GM04504 (cell line): ENCODE results near the gene COL1A2.

Experiments
- DNase-seq: peaks from one replicate; pipeline ENCODE4 v3.0.0-alpha.2; 2012; ENCODE audit warnings: low read depth

COL1A2 gene

GRCh38 chr7:94394437-94395140 lies at the start of gene COL1A2:
Gene COL1A2 (plus strand): TSS chr7:94394895. CDS start chr7:94395032, 137 bp downstream.
- peak; percentile 99 for DNase-seq

DNA sequence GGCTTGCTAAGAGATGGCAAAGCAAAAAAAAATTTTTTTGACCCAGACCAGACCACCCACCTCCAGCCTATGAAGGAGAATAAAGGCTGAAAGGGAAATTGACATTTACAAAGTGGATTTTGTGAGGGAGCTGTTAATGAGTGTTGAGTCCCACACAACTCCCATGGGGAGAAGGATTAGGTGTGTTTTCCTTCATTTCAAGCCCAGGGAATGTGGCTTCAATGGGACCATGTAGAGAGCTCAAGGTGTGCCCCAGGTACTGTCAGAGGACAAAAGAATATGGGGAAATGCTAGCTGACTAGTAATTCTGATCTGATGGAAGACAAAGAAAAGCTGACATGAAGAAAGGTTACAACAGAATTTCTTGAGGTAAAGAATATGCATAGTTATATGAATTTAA lies 48.8 kb upstream of the COL1A2 start:
- DNase-seq = no peak

DNA sequence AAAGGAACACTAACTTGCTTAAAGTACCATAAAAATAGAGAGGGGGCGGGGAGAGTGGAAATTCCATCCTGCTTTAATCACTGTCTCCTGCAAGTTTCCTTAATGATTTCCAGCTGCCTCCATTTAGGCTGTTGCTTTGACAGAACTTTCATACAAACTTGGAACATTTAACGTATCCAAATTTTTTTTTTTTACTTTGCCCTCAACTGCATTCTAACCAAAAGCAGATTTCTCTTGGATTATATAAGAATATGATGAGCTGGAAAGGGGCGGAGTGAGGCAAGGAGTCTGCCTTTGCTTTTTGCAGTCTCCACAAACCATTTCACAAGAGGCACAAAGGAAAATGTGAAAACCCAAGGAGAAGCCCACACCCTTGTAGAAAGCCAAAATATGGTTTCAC lies 46.6 kb upstream of the COL1A2 start:
- DNase-seq = peak; percentile 94

DNA sequence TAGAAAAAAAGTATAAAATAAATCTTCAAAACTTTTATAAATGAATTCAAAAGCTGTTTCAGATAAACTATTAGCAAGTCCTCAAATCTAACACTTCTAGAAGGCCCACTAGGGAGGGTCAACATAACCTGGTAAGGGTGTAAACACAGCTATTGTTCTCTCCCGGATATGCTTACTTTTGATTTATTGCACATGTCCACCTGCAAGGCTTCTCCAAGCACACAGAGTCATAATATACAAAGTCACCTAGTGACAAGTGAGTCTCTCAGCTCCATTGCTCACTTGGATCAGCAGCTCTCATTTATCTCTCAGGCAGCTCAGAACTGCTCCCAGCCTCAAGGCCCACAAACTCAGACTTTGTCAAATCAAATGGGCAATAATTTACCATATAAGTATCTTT lies 44.0 kb upstream of the COL1A2 start:
- DNase-seq = no peak

- no peak for DNase-seq
These were observed 43.0 kb upstream of the COL1A2 start for GRCh38 chr7:94351703-94352102.

DNA sequence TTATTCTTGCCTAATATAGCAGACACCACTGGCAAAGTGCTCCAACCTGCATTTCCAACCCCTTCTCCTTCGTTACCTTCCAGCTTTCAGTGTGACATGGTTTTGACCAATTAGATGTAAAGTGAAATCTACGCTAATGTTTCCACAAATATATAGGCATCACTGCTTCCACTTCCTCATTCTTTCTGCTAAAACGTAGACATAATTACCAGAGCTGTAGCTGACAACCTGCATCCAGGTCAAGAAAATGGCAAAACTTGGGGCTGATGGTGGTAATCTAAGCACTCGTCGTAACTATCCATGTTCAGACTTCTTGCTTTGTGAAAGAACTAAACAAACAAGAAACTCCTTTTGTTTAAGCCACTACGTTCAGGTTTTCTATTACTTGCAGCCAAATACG lies 41.8 kb upstream of the COL1A2 start:
- no peak for DNase-seq

DNA sequence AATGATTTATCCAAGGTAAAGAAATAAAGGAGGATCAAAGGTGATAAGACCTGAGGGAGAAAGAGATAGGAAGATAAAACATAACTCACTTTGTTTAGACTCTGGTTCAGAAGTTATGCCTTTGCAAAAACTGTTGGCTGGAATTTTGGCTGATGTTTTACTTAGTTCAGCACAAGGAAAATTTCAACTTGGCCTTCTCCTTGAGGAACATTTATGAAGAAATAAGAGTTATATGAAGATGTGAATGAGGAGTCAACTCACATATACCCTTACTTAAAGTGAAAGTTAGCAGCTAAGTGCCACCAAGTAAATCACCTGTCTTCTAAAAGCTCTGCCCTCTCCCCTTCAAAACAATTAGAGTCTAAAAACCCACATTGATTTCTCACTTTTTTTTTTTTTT lies 39.7 kb upstream of the COL1A2 start:
- no peak for DNase-seq

DNA sequence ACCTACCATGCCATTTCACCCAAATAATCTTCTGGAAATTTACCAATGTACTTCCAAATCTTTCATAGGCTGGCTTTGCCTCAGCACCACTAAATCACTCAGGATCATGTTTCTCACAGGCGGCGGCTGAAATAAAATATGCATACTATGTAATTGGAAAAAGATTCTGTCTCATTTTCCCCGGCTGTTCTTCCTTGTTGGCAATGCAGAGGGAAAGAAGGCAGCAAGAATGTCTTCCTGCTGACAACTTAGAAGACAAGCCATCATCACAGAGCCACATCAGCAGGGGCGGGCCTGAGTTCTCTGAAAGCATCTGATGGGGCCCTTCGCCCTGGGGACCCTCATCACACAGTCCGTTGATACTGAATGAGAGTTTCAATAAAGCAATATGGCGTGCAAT lies 39.2 kb upstream of the COL1A2 start:
- peak; percentile 51 for DNase-seq

DNA sequence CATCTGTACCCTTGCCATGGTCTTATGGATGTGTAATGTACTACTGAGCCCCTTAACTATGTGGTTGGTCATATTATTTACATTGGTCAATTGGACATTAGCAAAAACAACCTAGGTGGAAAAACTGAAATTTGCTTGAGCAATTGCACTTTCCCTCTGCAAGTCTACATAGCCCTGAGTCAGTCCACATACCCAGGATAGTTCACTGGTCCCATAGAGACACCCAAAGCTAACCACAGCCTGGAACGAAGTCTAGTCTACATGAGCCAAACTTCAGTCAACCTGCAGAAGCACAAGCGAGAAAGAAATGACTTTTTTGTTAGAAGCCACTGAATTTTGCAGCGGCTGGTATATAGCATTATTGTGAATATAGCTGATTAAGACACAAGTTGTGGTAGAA lies 37.6 kb upstream of the COL1A2 start:
- no peak for DNase-seq

DNA sequence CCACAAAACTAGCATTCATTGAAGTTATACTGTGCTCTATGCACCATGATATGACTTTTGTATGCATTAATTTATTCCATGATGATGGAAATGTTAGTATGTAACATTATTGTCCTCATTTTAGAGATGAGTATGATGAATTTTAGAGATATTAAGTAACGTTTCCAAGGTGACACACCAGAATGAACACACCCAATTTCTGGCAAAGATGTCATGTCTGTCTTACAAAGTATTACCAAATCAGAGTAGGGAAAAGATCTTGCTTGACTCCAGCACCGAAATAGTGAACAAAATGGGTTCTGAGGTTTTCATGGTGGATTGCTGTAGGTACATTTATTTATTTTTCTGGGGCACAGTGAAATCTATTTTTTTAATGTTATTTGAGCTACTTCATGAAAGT lies 33.8 kb upstream of the COL1A2 start:
- no peak for DNase-seq

GRCh38 chr7:94362276-94362675 lies 32.4 kb upstream of the COL1A2 start:
- DNase-seq = no peak

GRCh38 chr7:94364816-94365215 lies 29.9 kb upstream of the COL1A2 start:
- no peak for DNase-seq

GRCh38 chr7:94366163-94366562 lies 28.5 kb upstream of the COL1A2 start:
- DNase-seq = no peak

DNA sequence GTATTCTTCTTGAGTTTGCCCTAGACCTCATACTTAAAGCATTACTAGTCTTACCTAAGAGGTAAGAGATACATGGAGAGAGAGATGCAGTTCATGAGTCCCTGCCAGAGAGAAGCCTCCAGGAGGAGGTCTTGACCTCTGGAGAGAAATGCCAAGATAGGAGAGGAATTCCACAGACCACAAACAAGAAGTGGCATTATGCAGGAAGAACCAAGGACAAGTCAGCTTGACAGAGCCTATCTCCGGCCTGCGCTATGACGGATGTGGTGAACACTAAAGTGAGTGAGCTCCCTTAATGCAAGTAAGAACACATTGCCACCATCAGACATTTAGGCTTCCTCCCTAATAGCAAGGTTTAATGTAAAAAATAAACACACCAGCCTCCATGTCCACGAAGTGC lies 27.9 kb upstream of the COL1A2 start:
- DNase-seq = no peak

- peak; percentile 30 for DNase-seq
These were observed 26.7 kb upstream of the COL1A2 start for GRCh38 chr7:94367949-94368348.

- peak; percentile 79 for DNase-seq
These were observed 26.3 kb upstream of the COL1A2 start for GRCh38 chr7:94368371-94368791.

DNA sequence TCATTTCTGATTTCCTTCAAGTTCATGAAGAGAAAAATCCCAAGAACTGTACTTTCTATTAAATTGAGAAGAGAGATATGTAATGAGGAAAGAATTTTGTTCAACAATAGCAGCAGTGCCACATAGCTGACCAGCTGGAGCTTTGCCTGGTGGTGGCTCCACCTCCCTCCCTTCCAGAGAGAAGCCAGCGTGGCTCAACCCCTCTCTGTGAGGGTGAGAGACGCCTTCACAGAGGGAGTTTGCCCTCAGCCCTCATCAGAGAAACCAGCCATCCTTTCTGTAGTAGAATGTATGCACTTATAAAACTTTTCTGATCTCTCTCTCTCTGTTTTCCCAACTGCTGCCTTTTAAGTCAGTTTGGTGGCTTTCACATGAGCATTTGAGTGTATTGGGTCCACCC lies 20.5 kb upstream of the COL1A2 start:
- DNase-seq = peak; percentile 95

DNA sequence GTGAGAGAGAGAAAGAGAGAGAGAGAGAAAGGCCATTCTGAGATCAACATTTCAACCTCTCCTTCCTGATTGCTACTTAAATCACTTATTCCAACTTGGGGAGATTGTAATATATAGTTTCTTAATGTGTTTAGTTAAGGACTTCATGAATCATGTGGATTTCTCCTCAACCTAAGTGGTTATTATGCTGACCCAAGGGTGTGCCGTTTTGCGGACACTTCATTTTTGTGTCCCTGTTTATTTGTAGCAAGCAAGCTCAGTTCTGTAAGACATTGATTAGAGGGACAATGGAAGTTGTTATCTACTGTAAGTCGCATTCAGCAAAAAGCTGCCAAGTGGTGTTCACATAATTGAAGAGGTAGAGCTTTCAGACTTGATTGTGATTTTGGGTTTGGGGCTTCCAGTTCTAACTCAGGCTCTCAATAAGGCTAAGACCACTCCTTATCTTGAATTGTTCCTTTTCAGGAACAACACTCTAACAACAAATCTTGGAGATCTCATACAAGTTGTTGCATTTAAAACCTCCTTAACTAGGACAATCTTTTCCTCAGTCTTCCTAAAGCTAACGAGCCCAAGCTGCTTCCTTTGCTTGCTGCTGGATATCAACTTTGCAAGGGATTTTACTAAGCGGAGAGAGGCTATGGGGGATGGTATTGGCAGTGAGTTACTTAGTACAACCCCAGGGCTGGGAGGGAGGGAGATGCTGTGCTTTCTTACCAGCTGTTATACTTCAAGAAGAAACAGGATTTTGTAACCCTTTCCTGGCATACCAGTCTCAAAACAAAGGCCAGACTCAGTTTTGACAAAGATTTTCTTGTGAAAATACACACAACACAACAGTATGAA lies 19.8 kb upstream of the COL1A2 start:
- DNase-seq = peak; percentile 91

DNA sequence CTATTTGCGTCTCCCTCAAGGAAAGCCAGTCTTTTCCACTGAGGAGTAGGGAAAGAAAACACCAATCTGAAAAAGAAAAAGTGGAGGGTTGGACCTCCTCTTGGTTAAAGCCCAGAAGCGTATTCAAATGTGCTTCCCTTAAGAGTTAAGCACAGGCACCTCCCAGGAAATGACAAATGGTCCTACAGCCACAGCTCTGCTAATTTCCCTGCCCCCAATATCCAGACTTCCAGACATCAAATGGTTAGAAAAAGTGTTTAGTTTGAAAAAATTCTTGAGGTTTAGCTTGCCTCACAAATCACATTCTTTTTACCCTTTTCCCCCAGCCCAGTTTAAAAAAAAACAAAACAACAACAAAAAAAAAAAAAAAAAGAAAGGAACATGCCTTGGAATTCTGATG lies 19.0 kb upstream of the COL1A2 start:
- peak; percentile 96 for DNase-seq

DNA sequence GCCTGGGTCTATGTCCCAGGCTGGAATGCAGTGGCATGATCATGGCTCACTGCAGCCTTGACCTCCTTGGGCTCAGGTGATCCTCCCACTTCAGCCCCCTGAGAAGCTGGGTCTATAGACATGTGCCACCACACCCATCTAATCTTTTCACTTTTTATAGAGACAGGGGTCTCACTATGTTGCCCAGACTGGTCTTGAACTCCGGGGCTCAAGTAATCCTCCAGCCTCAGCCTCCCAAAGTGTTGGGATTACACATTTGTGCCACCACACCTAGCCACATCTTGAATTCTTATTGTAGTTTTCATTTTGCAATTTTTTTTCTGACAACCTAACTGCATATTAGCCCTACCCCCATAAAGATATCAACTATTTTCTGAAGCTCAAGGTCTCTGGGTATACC lies 18.4 kb upstream of the COL1A2 start:
- no peak for DNase-seq

DNA sequence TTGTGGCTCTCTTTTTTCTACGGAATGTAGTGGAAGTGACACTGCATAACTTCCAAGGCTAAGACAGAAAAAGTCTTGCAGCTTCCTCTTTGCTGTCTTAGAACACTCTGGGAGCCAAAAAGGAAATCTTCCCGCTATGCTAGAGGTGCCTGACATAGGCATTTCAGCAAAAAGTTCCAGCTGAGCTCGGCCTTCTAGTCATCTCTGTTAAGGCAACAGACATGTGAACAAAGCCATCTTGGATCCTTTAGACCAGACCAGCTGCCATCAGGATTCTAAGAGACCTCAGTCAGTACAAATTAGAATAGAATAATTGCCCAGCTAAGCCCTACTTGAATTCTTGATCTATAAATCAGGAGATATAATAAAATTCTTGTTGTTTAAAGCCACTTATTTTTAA lies 16.3 kb upstream of the COL1A2 start:
- no peak for DNase-seq

DNA sequence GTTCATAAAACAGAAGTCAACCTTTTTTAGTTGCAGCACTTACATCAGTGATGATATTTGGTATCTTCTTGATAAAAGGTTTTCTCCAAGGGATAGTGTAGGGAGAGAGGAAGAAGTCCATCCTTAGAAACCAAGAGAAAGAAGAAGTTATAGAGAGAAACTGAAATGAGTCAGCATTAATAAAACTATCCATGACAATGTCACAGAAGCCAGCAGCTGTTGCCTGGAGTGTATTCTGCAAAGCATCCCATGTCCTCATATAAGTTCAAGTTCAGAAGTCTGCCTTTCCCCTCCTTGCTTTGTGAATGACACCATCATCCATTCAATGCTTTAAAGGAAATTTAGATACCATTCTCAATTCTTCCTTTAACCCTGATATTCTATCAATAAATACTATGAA lies 14.4 kb upstream of the COL1A2 start:
- DNase-seq = no peak

- DNase-seq = peak; percentile 72
These were observed 12.6 kb upstream of the COL1A2 start for GRCh38 chr7:94382132-94382531.

GRCh38 chr7:94382746-94383145 lies 11.9 kb upstream of the COL1A2 start:
- DNase-seq = no peak
